ENCODE measurements around the gene RHAG. TPM values are rescaled to one million over a fixed set of nuclear protein-coding genes. Genes with fewer than 3 reads are reported as not detected.

RHAG gene
- total RNA-seq, 1 experiment from 2014 or later = not detected

DNA sequence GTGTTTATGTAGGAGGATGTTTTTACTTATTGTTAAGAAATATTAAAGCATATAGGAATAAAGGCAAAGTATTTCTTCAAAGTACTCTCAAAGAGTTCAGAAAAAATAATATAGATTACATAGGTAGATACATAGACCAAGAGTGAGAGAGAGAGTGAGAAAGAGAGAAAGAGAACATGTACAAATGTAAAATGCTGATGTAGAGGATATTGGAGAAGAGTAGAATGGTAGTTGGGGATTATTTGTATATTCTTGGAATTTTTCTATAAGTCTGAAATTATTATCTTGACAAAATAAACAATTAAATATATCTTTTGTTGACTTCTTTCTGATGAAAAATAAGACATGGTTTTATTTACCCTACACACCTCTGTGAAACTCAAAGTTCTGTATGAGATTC lies 57.0 kb downstream of the RHAG start:
- H2BK20ac ChIP-seq (ENCODE audit: low read depth, low read length, poor library complexity, severe bottlenecking) = no peak overlapping the region
- H4K8ac ChIP-seq (replicated peaks; ENCODE audit: insufficient read length, low read depth, low read length) = no peak overlapping the region
- no peak overlapping the region for H3K27ac ChIP-seq (ENCODE audit: insufficient read length, low read depth, low read length)
- no peak overlapping the region for H3K27ac Mint-ChIP-seq
- no peaks in the 10 kb centered on the region for H3K9me3 ChIP-seq (ENCODE audit: control insufficient read depth, low read depth, low read length)
- no peaks in the 10 kb centered on the region; the same call in 1 of the 2 replicates for H3K27me3 Mint-ChIP-seq (ENCODE audit: low read depth)
- no peak overlapping the region for H2AFZ ChIP-seq (ENCODE audit: low read length)
- no peak overlapping the region for H2BK15ac ChIP-seq (ENCODE audit: low read depth, low read length)
- H4K5ac ChIP-seq (ENCODE audit: insufficient read length, low read depth, low read length) = no peak overlapping the region
- H3K56ac ChIP-seq (ENCODE audit: insufficient read length, low read depth, low read length) = no peak overlapping the region
- no peak overlapping the region for H3K23ac ChIP-seq (ENCODE audit: insufficient read length, low read depth, low read length)
- no peak overlapping the region for H3K14ac ChIP-seq (ENCODE audit: insufficient read depth, low read length)
- DNase-seq = no peak
- H4K20me1 ChIP-seq (ENCODE audit: control insufficient read depth, insufficient read depth, insufficient read length) = no peaks in the 10 kb centered on the region
- H3K9ac ChIP-seq (ENCODE audit: extremely low read depth, insufficient read length, low read length) = no peak overlapping the region
- no peak overlapping the region for H3K18ac ChIP-seq (ENCODE audit: insufficient read length, low read depth, low read length)
- H3K4me2 ChIP-seq (ENCODE audit: insufficient read depth, insufficient read length, low read length) = no peak overlapping the region
- H2BK120ac ChIP-seq (ENCODE audit: low read depth, low read length, poor library complexity, severe bottlenecking) = no peak overlapping the region
- no peak overlapping the region for H2BK12ac ChIP-seq (ENCODE audit: insufficient read length, low read depth, low read length)
- no peak overlapping the region for H2BK5ac ChIP-seq (ENCODE audit: insufficient read length, low read length)
- H3K23me2 ChIP-seq (ENCODE audit: insufficient read length, low read depth, low read length, poor library complexity, severe bottlenecking) = no peaks in the 10 kb centered on the region
- H3K27me3 ChIP-seq (ENCODE audit: insufficient read depth, low read length) = no peaks in the 10 kb centered on the region
- TF ChIP-seq CTCF (conservative IDR thresholded peaks at IDR 0.05) = no peak
- no peaks in the 10 kb centered on the region for H3K4me1 ChIP-seq (ENCODE audit: insufficient read depth, low read length)
- peaks cover 0 to 4% (median 1%) of the 10 kb centered on the region in 3 experiments; a peak in 2 of 7 replicates for H3K36me3 Mint-ChIP-seq (ENCODE audit: insufficient read depth in 1 of 3, low read depth in 3 of 3)
- H3K9me3 Mint-ChIP-seq = no peaks in the 10 kb centered on the region; a peak in 1 of 5 replicates
- no peak overlapping the region for H4K91ac ChIP-seq (ENCODE audit: insufficient read length, low read depth, low read length)
- no peak overlapping the region for H3K4ac ChIP-seq (ENCODE audit: low read depth, low read length)
- no peak overlapping the region for H2AK5ac ChIP-seq (ENCODE audit: insufficient read length, low read length)
- H3K4me3 Mint-ChIP-seq = no peak overlapping the region
- no peaks in the 10 kb centered on the region for H3K79me2 ChIP-seq (ENCODE audit: insufficient read depth, low read length)
- no peaks in the 10 kb centered on the region for H3K79me1 ChIP-seq (ENCODE audit: insufficient read depth, low read depth, low read length, poor library complexity, severe bottlenecking)
- H3K4me1 Mint-ChIP-seq = peaks cover 0 to 8% of the 10 kb centered on the region in 2 experiments; a peak in 1 of 4 replicates
- no peak overlapping the region for H3T11ph ChIP-seq (ENCODE audit: low read length)
